Fibroblast of villous mesenchyme (primary cell): Measurements from ENCODE around the gene PRR33. TPM values are rescaled to one million over a fixed set of nuclear protein-coding genes. Genes with fewer than 3 reads are reported as not detected.
"Not testable (repeated sequence)": the region's sequence is repeated elsewhere in the genome, so short reads cannot be mapped to it uniquely, and the experiment has no call there.

ENCODE experiments used
- DNase-seq: peaks from one replicate; pipeline ENCODE4 v3.0.0-alpha.2; 2010; ENCODE audit warnings: low read depth
- H3K4me3 ChIP-seq: 2 replicates; pipeline ENCODE4 v1.5.1; 2011; ENCODE audit warnings: low read depth, mild to moderate bottlenecking, low read length
- CTCF ChIP-seq: IDR thresholded peaks from 2 replicates; pipeline ENCODE4 v1.5.1; 2012; ENCODE audit warnings: low read depth, mild to moderate bottlenecking, low read length; ENCODE audit not compliant: insufficient read depth
- total RNA-seq: library from RNA; depleted of rRNA; stranded (reverse); fragments of >200 nt; gene quantifications from 2 replicates; pipeline ENCODE4 v1.2.3, GENCODE V29; 2012

The PRR33 gene
- total RNA-seq, 1 donor = not detected

GRCh38 chr11:1887451-1888346 is 4.0 kb downstream of the PRR33 start:
- no peak for DNase-seq
- H3K4me3 ChIP-seq = no peak overlapping the region
- no peak for TF ChIP-seq CTCF

- DNase-seq = not testable (repeated sequence)
These were observed 5.1 kb downstream of the PRR33 start for GRCh38 chr11:1886551-1886950.

GRCh38 chr11:1884303-1884700 is 7.4 kb downstream of the PRR33 start:
- DNase-seq = no peak
- no peak for TF ChIP-seq CTCF
- H3K4me3 ChIP-seq = no peak overlapping the region

More at GRCh38 chr11:1886551-1886950, 5.1 kb downstream of the PRR33 start:
- H3K4me3 ChIP-seq = not testable (repeated sequence)

GRCh38 chr11:1883346-1884302 is 8.1 kb downstream of the PRR33 start:
- no peak for TF ChIP-seq CTCF
- no peak overlapping the region for H3K4me3 ChIP-seq
- DNase-seq = no peak

- no peak overlapping the region for H3K4me3 ChIP-seq
- peak; percentile 86 for TF ChIP-seq CTCF
- peak; percentile 76 for DNase-seq
These were observed 9.1 kb downstream of the PRR33 start for GRCh38 chr11:1882265-1883238.

GRCh38 chr11:1881442-1882264 is 10.0 kb downstream of the PRR33 start:
- no peak for TF ChIP-seq CTCF
- DNase-seq = peak; percentile 39
- no peak overlapping the region for H3K4me3 ChIP-seq
